ENCODE measurements around the gene NUP37.
"Not testable (repeated sequence)": the region's sequence is repeated elsewhere in the genome, so short reads cannot be mapped to it uniquely, and the experiment has no call there.

Gene NUP37, protein sequence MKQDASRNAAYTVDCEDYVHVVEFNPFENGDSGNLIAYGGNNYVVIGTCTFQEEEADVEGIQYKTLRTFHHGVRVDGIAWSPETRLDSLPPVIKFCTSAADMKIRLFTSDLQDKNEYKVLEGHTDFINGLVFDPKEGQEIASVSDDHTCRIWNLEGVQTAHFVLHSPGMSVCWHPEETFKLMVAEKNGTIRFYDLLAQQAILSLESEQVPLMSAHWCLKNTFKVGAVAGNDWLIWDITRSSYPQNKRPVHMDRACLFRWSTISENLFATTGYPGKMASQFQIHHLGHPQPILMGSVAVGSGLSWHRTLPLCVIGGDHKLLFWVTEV

DNA sequence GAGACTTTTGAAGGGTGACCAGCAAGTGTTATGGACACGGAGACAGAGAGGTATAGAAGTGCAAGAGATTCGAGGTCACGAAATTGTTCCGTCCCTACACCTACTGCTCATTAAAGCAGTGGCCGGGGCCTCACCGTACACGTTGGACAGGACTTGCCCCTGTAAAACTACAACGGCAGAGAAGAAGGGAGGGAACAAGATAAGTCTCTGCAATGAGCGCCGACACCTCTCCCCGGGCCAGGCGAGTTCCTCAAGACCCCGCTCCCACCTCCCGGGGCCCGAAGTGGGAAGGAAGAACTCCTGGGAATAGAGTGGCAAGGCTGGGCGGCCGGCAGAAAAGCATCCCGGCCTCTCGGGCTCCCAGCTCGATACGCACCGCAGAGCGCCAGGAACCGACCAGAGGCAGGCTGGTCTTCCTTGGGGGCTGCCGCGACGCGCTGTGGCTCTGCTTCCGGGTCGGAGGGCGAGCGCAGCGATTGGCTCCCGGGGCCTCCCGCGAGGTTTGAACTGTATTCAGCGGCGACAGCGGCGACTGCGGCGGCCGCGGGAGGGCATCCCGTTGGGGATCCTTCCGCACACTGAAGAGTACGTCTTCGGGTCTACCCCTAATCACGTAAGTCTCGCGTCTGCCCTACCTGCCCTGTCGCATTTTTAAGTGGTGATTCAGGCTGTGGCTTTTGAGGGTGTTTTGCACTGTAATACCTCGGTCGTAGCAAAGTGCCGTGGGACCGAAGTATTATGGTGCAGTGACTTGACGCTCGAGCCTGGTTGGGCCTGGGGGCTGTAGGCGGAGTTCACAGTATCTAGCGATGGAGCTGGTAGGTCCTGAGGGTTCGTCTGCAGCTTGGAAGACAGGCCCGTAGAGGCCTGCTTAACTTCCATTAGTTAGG lies at the start of gene NUP37, which contains the start of gene PARPBP:
TSS of gene NUP37 (minus strand) at position 441 of the 890 bp plus-strand sequence. CDS start 1,596 bp downstream, outside the sequence.
TSS of gene PARPBP (plus strand) at position 510 of the 890 bp plus-strand sequence. CDS start 3,706 bp downstream, outside the sequence.
- in situ Hi-C loops (cut with HindIII; ENCODE audit: low sequenced_read_pairs), result no loop called here

DNA sequence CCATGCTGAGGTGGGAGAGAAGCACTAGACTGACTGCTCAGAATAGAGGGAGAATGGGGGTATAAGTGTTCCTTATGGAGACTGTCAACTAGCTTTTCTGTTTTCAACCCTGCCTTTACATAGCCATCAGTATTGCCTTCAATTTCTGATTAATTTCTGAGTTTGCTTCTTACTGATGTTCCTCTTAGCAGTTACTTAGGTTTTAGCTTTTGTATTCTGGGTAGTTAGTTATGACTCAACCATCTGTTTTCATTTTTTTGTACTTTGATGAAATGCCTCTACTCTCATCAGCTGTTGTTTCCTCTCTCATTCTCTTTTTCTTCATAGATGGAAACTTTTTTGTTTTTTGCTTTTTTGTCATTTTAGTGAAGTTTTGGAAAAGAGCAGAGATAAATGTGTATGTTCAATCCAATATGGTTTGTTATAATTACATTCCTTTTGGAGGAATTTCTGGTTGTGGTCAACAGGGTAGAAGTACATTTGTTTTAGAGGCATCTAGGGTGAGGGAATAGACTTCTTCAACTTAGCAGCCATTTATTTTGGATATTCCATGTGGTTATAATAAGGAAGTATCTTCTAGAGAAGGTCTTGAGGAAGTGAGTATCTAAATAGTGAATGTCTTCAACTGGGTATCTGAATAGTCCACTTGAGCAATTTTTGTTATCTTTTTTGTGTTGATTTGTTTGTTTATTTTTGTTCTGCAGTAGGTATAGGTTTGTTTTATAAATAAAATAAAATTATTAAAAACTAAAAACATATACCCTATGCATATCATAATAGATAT lies 48.1 kb upstream of the NUP37 start:
- in situ Hi-C loops (cut with HindIII; ENCODE audit: low sequenced_read_pairs), result no loop called here
- H3K4me3 ChIP-seq (ENCODE audit: low read depth, low read length), result no peak overlapping the region
- TF ChIP-seq, protein P1, sequence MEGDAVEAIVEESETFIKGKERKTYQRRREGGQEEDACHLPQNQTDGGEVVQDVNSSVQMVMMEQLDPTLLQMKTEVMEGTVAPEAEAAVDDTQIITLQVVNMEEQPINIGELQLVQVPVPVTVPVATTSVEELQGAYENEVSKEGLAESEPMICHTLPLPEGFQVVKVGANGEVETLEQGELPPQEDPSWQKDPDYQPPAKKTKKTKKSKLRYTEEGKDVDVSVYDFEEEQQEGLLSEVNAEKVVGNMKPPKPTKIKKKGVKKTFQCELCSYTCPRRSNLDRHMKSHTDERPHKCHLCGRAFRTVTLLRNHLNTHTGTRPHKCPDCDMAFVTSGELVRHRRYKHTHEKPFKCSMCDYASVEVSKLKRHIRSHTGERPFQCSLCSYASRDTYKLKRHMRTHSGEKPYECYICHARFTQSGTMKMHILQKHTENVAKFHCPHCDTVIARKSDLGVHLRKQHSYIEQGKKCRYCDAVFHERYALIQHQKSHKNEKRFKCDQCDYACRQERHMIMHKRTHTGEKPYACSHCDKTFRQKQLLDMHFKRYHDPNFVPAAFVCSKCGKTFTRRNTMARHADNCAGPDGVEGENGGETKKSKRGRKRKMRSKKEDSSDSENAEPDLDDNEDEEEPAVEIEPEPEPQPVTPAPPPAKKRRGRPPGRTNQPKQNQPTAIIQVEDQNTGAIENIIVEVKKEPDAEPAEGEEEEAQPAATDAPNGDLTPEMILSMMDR (IDR thresholded peaks at IDR 0.05; ENCODE audit: low read depth, low read length), result no peak
- DNase-seq (ENCODE audit: low read depth, low spot score), result peak; percentile 14

More for the DNA sequence above, at the start of gene NUP37, which contains the start of gene PARPBP:
- TF ChIP-seq, protein P1 (IDR thresholded peaks at IDR 0.05; ENCODE audit: low read depth, low read length), result peak; percentile 10
- DNase-seq (ENCODE audit: low read depth, low spot score), result peak; percentile 88
- peak within 1 kb of the TSS; percentile 87 for H3K4me3 ChIP-seq (ENCODE audit: low read depth, low read length)

DNA sequence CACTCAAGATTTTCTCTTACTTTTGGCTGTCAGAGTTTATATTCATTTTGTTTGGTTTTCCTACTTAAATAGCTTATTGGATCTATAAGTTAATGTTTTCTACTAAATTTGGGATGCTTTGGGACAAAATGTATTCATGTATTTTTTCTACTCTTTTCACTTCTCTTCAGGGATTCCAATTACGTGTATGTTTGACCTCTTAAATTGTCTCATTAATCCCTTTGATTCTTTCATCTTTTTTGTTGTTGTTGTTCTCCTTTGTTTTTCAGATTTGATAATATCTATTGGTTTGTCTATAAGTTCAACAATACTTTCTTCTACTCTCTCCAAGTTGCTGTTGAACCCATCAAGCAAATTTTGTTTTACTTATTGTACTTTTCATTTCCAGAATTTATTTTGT lies 43.5 kb upstream of the NUP37 start:
- H3K4me3 ChIP-seq (ENCODE audit: low read depth, low read length), result no peak overlapping the region
- in situ Hi-C loops (cut with HindIII; ENCODE audit: low sequenced_read_pairs), result no loop called here
- DNase-seq (ENCODE audit: low read depth, low spot score), result no peak
- TF ChIP-seq, protein P1 (IDR thresholded peaks at IDR 0.05; ENCODE audit: low read depth, low read length), result no peak

DNA sequence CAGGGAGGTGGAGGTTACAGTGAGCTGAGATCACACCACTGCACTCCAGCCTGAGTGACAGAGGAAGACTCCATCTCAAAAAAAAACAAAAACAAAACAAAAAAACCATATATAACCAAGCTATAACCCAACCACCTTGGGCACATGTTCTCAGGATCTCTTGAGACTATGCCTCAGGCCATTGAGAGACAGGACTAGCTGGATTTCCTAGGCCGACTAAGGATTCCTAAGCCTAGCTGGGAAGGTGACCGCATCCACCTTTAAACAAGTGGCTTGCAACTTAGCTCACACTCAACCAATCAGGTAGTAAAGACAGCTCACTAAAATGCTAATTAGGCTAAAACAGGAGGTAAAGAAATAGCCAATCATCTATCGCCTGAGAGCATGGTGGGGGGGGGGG lies 35.3 kb upstream of the NUP37 start:
- DNase-seq (ENCODE audit: low read depth, low spot score); in situ Hi-C loops (cut with HindIII; ENCODE audit: low sequenced_read_pairs); H3K4me3 ChIP-seq (ENCODE audit: low read depth, low read length): not testable (repeated sequence)

DNA sequence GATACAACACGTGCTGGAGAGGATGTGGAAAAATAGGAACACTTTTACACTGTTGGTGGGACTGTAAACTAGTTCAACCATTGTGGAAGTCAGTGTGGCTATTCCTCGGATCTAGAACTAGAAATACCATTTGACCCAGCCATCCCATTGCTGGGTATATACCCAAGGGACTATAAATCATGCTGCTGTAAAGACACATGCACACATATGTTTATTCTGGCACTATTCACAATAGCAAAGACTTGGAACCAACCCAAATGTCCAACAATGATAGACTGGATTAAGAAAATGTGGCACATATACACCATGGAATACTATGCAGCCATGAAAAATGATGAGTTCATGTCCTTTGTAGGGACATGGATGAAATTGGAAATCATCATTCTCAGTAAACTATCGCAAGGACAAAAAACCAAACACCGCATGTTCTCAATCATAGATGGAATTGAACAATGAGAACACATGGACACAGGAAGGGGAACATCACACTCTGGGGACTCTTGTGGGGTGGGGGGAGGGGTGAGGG lies 27.2 kb upstream of the NUP37 start:
- H3K4me3 ChIP-seq (ENCODE audit: low read depth, low read length); DNase-seq (ENCODE audit: low read depth, low spot score); in situ Hi-C loops (cut with HindIII; ENCODE audit: low sequenced_read_pairs): not testable (repeated sequence)

DNA sequence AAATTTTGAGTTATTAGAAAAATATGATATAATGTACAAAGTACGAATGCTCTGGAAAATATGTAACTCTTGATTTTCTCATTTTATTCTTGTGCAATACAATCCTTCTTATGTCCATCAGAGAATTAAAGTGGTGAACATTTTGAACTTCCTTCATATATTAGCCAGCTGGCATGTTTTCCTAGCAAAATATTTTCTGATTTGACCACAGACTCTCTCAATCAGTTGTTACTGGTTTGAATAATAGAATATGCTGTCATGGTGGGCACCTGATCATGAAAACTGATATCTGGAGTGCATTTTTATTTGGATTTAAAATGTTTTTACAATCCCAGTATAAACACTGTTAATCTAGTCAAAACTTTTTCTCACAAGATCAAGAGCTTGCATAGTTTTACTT lies 24.3 kb upstream of the NUP37 start:
- in situ Hi-C loops (cut with HindIII; ENCODE audit: low sequenced_read_pairs), result no loop called here
- no peak for DNase-seq (ENCODE audit: low read depth, low spot score)
- TF ChIP-seq, protein P1 (IDR thresholded peaks at IDR 0.05; ENCODE audit: low read depth, low read length), result no peak
- H3K4me3 ChIP-seq (ENCODE audit: low read depth, low read length), result no peak overlapping the region

DNA sequence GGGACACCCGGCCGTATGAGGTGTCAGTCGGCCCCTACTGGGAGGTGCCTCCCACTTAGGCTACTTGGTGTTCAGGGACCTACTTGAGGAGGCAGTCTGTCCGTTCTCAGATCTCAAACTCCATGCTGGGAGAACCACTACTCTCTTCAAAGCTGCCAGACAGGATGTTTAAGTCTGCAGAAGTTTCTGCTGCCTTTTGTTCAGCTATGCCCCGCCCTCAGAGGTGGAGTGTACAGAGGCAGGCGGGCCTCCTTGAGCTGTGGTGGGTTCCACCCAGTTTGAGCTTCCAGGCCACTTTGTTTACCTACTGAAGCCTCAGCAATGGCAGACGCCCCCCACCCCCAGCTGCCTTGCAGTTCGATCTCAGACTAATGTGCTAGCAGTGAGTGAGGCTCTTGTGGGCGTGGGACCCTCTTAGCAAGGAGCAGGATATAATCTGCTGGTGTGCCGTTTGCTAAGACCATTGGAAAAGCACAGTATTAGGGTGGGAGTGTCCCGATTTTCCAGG lies 23.0 kb upstream of the NUP37 start:
- H3K4me3 ChIP-seq (ENCODE audit: low read depth, low read length); in situ Hi-C loops (cut with HindIII; ENCODE audit: low sequenced_read_pairs); DNase-seq (ENCODE audit: low read depth, low spot score): not testable (repeated sequence)

DNA sequence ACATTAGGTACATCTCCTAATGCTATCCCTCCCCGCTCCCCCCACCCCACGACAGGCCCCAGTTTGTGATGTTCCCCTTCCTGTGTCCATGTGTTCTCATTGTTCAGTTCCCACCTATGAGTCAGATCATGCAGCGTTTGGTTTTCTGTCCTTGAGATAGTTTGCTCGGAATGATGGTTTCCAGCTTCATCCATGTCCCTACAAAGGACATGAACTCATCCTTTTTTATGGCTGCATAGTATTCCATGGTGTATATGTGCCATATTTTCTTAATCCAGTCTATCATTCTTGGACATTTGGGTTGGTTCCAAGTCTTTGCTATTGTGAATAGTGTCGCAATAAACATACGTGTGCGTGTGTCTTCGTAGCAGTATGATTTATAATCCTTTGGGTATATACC lies 17.7 kb upstream of the NUP37 start:
- H3K4me3 ChIP-seq (ENCODE audit: low read depth, low read length); in situ Hi-C loops (cut with HindIII; ENCODE audit: low sequenced_read_pairs); DNase-seq (ENCODE audit: low read depth, low spot score): not testable (repeated sequence)

DNA sequence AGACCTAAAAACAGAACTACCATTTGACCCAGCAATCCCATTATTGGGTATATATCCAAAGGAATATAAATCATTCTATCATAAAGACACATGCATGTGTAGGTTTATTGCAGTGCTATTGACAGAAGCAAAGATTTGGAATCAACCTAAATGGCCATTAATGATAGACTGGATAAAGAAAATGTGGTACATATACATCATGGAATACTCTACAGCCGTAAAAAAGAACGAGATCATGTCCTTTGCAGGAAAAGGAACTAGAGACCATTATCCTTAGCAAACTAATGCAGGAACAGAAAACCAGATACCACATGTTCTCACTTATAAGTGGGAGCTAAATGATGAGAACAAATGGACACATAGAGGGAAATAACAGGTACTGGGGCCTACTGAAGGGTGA lies 11.5 kb upstream of the NUP37 start:
- DNase-seq (ENCODE audit: low read depth, low spot score); in situ Hi-C loops (cut with HindIII; ENCODE audit: low sequenced_read_pairs); H3K4me3 ChIP-seq (ENCODE audit: low read depth, low read length): not testable (repeated sequence)

DNA sequence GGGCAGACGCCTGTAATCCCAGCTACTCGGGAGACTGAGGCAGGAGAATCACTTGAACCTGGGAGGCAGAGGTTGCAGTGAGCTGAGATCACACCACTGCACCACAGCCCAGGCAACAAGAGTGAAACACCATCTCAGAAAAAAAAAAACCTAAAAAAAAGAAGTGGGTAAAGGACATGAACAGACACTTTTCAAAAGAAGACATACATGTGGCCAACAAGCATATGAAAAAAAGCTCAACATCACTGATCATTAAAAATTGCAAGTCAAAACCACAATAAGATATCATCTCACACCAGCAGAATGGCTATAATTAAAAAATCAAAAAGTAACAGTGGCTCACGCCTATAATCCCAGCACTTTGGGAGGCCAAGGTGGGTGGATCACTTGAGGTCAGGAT lies 10.8 kb upstream of the NUP37 start:
- in situ Hi-C loops (cut with HindIII; ENCODE audit: low sequenced_read_pairs); H3K4me3 ChIP-seq (ENCODE audit: low read depth, low read length): not testable (repeated sequence)

DNA sequence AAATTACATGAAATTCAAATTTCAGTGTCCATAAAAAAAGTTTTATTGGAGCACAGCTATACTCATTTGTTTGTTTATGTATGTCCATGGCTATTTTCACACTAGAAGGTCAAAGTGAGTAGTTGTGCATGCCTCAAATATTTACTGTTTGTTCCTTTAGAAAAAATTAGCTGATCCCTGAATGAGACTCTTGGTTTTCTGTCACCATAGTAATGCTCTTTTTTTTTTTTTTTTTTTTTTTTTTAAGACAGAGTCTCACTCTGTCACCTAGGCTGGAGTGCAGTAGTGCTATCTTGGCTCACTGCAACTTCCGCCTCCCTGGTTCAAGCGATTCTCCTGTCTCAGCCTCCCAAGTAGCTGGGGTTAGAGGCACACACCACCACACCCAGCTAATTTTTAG lies 1.4 kb upstream of the NUP37 start:
- DNase-seq (ENCODE audit: low read depth, low spot score); H3K4me3 ChIP-seq (ENCODE audit: low read depth, low read length); in situ Hi-C loops (cut with HindIII; ENCODE audit: low sequenced_read_pairs): not testable (repeated sequence)

More for the DNA sequence above, 10.8 kb upstream of the NUP37 start:
- DNase-seq (ENCODE audit: low read depth, low spot score), result not testable (repeated sequence)

Data from astrocyte of the spinal cord (primary cell).